Measurements from ENCODE around the gene LDB2.

The LDB2 gene

GRCh38 chr4:16714191-16714590 is 184.3 kb downstream of the LDB2 start:
- no peak for DNase-seq

DNA sequence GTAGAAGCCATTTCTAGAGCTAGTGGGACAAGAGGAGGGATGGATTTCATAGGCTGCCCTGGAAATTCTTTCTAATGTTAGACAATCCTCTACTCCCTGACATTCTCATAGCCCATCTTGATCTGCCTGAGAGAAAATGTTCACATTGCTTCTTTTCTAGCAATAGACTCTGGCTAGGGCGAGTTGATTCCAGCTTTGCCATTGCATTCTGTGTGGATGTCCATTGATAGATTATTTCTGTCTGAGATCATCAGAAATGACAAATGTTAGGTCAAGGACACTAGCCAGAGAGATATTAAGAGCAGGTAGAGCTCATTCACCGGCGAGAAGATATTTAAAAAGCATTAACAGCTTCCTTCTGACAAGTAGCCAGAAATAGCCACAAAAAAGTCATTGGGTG is 184.7 kb downstream of the LDB2 start:
- no peak for DNase-seq

DNA sequence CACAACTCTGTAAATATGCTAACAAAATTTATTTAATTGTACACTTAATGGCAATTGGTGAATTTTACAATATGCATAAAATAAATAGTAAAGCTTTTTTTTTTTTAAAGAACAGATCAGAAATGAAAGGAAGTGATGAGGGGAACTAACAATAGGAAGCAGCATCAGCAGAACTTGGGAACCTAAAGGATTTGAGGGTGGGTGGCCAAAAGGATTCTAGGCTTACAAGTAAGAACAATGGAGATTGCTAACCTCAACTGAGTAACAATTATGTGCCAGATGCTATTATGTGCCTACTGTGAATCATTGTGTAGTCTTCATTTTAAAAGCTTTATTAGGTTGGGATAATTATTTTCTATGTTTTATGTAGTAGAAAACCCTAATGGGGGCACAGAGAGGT is 185.2 kb downstream of the LDB2 start:
- no peak for DNase-seq

GRCh38 chr4:16710198-16710597 is 188.2 kb downstream of the LDB2 start:
- no peak for DNase-seq

DNA sequence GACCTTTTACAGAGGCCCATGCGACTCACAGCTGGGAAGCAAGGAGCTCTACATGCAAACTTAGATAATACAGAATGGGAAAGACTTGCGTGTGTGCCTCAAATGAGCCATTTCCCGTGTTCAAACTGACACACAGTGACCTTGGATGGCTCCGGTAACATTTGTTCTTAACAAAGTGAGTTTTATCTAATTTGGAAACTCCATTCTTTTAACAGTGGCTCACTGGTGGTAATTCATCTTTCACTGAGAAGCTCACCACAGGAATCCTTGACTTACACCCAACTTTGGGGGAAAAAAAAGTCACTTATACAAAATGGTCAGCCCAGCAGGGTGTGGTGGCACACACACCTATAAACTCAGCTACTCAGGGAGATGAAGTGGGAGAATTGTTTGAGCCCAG is 190.6 kb downstream of the LDB2 start:
- DNase-seq, result no peak

- DNase-seq, result no peak
Observed at GRCh38 chr4:16706251-16706650, 192.2 kb downstream of the LDB2 start.

- DNase-seq, result no peak
Observed at GRCh38 chr4:16705341-16705740, 193.1 kb downstream of the LDB2 start.

DNA sequence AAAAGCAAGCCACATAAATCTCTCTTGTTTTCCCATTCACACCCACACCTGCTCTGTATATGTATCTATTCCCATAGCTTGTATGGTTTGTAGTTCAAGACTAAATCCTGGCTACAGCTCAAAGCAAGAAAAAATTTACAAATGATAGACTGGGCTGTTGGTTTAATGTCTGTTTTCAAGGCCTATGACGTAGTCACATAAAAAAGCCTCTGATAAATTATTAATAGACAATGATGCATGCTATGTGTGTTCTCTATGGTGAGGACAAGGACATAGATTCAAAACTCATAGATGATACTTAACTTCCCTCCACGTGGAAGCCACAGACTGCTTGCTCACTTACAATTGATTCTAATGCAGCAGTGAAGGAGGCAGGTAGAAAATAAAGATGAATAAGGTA is 194.0 kb downstream of the LDB2 start:
- DNase-seq, result no peak

- no peak for DNase-seq
Observed at GRCh38 chr4:16695896-16696295, 202.5 kb downstream of the LDB2 start.

DNA sequence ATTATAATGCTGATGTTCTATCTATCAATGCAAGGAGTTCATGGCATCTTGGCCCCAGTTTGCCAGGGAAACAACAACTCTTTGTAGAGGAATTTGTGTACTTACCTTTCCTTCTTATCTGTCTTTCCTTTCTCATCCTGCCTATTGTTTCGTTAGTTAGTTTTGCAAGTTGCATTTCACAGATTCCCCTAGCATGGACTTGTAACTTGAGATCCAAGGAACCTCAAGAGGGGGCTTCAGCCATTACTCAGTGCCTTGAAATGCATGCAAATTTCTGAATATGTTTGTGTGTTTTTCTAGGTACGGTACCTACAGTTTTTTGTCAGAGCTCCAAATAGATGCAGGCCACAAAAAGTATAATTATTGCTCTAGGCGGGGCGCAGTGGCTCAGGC is 203.6 kb downstream of the LDB2 start:
- no peak for DNase-seq

DNA sequence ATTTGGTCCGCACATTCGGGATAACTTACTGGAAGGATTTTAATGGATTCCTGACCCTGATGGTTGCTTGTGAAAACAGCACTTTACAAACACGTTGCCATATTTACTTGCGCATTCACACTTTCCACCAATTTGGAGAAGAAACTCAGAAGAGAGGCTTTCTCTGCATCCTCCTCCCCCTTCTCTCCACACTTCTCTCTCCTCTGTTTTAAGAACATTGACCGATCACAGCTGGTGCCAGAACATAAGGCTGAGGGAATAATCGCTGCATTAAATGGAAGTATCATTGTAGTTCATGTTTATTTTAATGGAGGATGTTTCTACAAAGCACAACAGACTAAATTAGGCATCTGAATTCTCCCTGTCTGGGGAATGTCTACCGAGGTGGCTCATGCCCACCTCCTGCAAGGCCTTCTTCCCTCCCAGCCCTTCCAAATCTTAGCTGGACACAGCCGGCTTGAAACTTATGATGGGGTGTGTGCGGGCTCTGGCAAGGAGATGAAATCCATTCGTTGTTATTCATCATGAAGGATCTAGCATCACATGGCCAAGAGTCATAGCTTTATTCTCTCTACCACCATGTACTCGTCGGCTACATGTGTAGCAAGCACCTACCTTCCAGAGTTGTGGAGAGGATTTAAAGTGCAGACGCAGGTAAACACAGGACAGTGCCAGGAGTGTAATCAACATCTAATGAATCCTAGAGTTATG is 204.1 kb downstream of the LDB2 start:
- DNase-seq, result no peak

GRCh38 chr4:16693641-16694040 is 204.8 kb downstream of the LDB2 start:
- no peak for DNase-seq

GRCh38 chr4:16692961-16693506 is 205.4 kb downstream of the LDB2 start:
- no peak for DNase-seq

DNA sequence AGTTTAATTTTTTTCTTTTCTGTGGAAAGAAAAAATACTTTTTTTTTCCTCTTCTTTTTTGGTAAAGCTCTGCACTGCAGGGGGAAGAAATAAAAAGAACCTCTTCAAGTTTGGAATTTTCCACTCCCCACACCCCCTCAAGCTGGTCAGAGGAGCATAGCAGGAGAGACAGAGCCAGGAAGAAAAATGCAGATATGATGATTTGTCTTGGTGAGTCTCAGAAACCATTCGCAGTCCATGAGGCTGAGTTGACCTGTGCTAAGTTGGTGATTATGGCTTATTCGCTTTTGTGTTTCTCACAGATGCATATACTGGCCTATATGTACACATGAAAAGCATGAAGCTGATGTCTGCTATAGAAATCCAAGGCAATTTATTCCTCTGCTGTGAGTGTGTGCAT is 205.9 kb downstream of the LDB2 start:
- no peak for DNase-seq

GRCh38 chr4:16692046-16692445 is 206.4 kb downstream of the LDB2 start:
- DNase-seq, result no peak

DNA sequence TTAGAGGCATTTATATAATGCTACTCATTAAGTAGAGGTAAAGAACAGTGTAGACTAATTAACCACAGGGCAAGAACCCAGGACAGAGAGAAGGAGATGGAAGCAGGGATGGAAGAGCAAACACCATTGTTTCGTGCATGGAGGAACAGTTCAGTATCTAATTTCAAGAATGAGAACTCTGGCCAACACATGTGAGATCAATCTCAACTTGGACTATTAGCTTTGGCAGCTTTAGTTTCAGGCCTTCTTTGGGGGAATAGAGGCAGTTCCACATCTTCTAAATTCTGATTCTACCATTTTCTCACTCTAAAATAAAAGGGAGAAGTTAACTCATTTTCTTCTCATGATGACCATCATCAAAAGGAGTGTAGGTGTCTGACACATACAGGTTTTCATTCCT is 207.0 kb downstream of the LDB2 start:
- no peak for DNase-seq

DNA sequence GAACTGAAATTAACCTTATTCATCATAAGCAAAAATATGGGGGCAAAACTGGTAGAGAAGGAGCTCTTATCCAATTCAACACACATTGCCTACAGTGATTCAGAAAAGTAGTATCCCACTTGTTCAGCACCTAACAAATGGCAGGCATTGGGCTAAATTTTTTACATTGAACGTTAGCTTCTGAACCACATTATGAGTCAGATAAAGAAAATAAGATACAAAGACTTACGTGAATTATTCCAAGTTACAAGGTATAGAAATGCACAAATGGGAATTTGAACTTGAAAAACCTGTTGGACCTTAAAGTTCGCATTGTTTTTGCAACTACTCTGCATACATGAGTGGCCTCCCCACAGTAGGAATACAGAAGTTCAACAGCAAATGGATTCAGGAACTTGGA is 210.6 kb downstream of the LDB2 start:
- no peak for DNase-seq

- no peak for DNase-seq
Observed at GRCh38 chr4:16687011-16687410, 211.4 kb downstream of the LDB2 start.

DNA sequence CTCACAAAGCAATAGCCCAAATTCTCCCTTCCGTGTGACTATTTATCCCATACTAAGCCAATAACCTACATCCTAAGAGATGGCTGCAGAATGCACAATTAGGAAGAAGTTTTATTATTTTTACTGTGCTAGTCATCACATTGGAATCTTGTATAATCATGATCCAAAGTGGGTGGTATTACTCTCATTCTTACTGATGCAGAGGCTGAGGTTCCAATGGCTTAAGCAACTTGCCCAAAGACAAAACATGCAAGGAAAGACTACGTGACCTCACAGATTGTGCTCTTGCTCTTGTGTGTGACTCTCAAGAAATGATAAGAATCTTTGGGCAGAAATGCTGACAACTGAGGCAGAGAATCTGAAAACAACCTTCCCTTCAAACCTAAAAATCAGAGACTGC is 212.2 kb downstream of the LDB2 start:
- DNase-seq, result no peak

GRCh38 chr4:16685536-16685935 is 212.9 kb downstream of the LDB2 start:
- no peak for DNase-seq

- DNase-seq, result no peak
Observed at GRCh38 chr4:16684935-16685334, 213.5 kb downstream of the LDB2 start.

DNA sequence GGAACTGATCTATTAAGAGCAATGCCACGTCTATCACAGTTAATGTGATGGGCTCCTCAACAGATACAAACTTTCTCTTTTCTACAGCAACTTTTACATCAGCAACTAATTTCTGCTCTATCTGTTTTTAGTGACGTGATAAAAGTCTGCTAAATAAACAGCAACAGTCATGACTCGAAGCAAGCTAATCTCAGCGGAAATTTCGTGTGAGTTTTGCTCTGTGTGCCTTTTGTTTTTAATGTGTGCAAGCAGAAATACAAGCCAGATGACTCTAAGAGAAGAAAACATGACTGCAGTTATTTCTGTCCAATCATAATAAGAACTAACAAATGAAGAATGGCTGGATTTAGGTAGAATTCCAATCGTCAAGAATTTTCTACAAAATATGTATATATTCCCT is 214.3 kb downstream of the LDB2 start:
- no peak for DNase-seq

- DNase-seq, result no peak
Observed at GRCh38 chr4:16682975-16683374, 215.5 kb downstream of the LDB2 start.

DNA sequence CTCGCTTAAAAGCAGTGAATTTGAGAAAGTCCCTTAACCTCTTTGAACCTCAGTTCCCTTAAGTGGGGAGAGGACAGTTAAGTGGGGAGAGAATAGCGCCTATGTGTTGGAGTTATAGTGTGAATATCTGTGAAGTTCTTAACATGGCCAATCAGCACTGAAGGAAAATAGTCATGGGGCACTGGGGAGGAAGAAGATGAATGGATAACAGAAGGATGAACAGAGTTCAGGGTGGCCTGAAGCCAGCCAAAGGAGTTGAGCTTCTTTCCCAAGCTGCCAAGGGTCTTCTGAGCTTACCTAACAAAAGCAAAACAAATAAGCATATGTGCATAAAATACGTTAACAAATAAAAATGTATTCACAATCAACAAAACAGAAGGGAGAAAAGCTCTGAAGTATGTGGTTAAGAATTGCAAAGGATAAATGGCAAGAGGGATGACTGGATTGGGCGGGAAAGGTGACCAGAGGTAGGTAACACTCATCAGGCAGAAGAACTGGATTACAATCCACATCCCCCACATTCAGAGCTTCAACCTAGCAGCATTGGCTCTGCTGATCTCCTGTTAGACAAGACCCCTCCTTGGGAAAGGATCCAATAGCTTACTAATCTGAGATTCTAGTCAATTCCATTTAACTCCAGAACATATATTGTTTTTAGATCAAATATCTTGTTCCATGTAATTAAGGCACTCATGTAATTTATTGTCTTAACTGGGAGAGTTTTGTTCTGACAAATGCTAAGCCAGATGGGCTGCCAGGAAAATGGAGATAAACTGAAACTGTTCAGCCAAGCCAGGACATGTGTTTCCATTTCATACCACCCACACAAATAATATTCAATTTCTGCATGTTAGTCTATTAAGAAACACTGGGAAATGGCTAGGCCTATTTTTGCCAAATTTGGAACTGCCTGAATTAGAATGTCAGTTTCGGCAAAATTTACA is 221.2 kb downstream of the LDB2 start:
- no peak for DNase-seq
